ENCODE measurements around the gene OR2B3.

Gene OR2B3

DNA sequence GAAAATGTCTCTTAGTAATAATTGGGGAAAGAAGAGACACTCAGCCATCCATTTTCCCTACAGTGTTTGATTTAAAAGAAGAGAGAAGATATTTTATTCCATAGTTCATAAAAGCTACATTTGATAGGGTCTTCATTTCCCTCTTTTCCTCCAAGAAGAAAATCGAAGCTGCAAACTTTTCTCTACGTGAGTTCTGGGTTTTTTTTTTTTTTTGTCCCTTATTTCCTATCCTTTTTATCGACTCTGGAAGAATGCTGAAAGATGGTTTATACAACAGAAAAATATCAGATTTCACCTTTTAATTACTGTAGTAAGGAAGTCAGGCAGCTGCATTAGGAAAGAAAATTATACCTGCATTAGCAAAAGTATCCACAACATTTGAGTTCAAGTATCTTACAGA, 12.1 kb upstream of the OR2B3 start, which contains the start of gene OR2J1:
OR2J1 (plus strand) TSS at position 301 of the 400 bp plus-strand sequence. CDS start 1,453 bp downstream, outside the sequence.
- no peaks in the 10 kb centered on the region for H3K4me1 ChIP-seq (ENCODE audit: insufficient read depth, low read length, severe bottlenecking)
- TF ChIP-seq, protein P1, sequence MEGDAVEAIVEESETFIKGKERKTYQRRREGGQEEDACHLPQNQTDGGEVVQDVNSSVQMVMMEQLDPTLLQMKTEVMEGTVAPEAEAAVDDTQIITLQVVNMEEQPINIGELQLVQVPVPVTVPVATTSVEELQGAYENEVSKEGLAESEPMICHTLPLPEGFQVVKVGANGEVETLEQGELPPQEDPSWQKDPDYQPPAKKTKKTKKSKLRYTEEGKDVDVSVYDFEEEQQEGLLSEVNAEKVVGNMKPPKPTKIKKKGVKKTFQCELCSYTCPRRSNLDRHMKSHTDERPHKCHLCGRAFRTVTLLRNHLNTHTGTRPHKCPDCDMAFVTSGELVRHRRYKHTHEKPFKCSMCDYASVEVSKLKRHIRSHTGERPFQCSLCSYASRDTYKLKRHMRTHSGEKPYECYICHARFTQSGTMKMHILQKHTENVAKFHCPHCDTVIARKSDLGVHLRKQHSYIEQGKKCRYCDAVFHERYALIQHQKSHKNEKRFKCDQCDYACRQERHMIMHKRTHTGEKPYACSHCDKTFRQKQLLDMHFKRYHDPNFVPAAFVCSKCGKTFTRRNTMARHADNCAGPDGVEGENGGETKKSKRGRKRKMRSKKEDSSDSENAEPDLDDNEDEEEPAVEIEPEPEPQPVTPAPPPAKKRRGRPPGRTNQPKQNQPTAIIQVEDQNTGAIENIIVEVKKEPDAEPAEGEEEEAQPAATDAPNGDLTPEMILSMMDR (IDR thresholded peaks at IDR 0.05; ENCODE audit: low read length): no peak
- TF ChIP-seq EZH2 (IDR thresholded peaks at IDR 0.05; ENCODE audit: borderline replicate concordance, low read length): no peak
- no peaks in the 10 kb centered on the region for H3K27me3 ChIP-seq (ENCODE audit: insufficient read depth, low read length)
- no peak within 1 kb of the TSS for H3K27ac ChIP-seq (ENCODE audit: low read depth, low read length, poor library complexity, severe bottlenecking)
- H3F3A ChIP-seq (ENCODE audit: insufficient read depth, low read length): no peaks in the 10 kb centered on the region
- H4K20me1 ChIP-seq (ENCODE audit: insufficient read depth, low read length): no peaks in the 10 kb centered on the region
- no peaks in the 10 kb centered on the region for H3K36me3 ChIP-seq (ENCODE audit: insufficient read depth, low read length)
- H2AFZ ChIP-seq (ENCODE audit: low read length): no peak within 1 kb of the TSS
- no peak within 1 kb of the TSS for H3K4me2 ChIP-seq (ENCODE audit: low read length)
- no peak within 1 kb of the TSS for H3K4me3 ChIP-seq (ENCODE audit: low read depth, low read length, poor library complexity, severe bottlenecking)
- no peaks in the 10 kb centered on the region for H3K9me2 ChIP-seq (ENCODE audit: low read depth, low read length)
- no peaks in the 10 kb centered on the region for H3K9me3 ChIP-seq (ENCODE audit: low read length)
- H3K9ac ChIP-seq (ENCODE audit: low read length): no peak within 1 kb of the TSS
- H3K79me2 ChIP-seq (ENCODE audit: insufficient read depth, low read length): no peaks in the 10 kb centered on the region

DNA sequence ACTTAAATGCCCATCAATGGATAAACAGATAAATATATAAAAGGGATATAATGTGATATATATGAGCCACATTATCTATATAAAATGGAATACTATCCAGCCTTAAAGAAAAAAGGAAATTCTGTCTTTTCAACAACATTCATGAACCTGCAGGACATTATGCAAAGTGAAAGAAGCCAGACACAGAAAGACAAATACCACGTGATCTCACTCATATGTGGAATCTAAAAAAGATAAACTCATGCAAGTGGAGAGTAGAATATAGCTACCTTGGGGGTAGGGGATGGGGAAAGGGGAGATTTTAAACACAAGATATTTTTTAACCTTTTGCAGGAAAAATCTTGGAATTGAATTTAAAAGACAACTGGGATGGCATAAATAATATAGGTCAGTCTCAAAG, 10.7 kb upstream of the OR2B3 start:
- no peaks in the 10 kb centered on the region for H3K36me3 ChIP-seq (ENCODE audit: insufficient read depth, low read length)
- no peaks in the 10 kb centered on the region for H3F3A ChIP-seq (ENCODE audit: insufficient read depth, low read length)

DNA sequence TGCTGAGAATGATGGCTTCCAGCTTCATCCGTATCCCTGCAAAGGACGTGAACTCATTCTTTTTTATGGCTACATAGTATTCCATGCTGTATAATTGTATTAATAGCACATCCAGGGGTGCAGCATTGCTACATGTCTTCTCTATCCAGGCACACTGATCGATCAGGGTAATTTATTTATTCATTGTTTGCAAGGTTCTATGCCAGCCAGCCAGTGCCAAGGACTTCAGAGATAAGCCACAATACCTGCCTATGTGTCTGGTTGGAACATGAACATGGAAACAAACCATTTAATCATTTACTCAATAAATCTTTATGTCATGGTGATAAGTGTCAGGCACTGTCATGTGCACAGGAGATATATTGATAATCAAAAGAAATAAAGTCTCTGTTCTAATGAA, 5.8 kb upstream of the OR2B3 start:
- H3K9ac ChIP-seq (ENCODE audit: low read length): no peak overlapping the region
- H3K4me1 ChIP-seq (ENCODE audit: insufficient read depth, low read length, severe bottlenecking): no peaks in the 10 kb centered on the region
- H3K79me2 ChIP-seq (ENCODE audit: insufficient read depth, low read length): no peaks in the 10 kb centered on the region
- H3K9me2 ChIP-seq (ENCODE audit: low read depth, low read length): no peaks in the 10 kb centered on the region
- H3K9me3 ChIP-seq (ENCODE audit: low read length): no peaks in the 10 kb centered on the region
- no peaks in the 10 kb centered on the region for H3K27me3 ChIP-seq (ENCODE audit: insufficient read depth, low read length)
- no peak overlapping the region for H3K27ac ChIP-seq (ENCODE audit: low read depth, low read length, poor library complexity, severe bottlenecking)
- TF ChIP-seq, protein P1 (IDR thresholded peaks at IDR 0.05; ENCODE audit: low read length): no peak
- no peak for TF ChIP-seq EZH2 (IDR thresholded peaks at IDR 0.05; ENCODE audit: borderline replicate concordance, low read length)
- no peaks in the 10 kb centered on the region for H3K36me3 ChIP-seq (ENCODE audit: insufficient read depth, low read length)
- H3K4me2 ChIP-seq (ENCODE audit: low read length): no peak overlapping the region
- H3F3A ChIP-seq (ENCODE audit: insufficient read depth, low read length): no peaks in the 10 kb centered on the region
- no peak overlapping the region for H3K4me3 ChIP-seq (ENCODE audit: low read depth, low read length, poor library complexity, severe bottlenecking)
- H4K20me1 ChIP-seq (ENCODE audit: insufficient read depth, low read length): no peaks in the 10 kb centered on the region
- H2AFZ ChIP-seq (ENCODE audit: low read length): no peak overlapping the region

More for the DNA sequence above, 10.7 kb upstream of the OR2B3 start:
- TF ChIP-seq, protein P1 (IDR thresholded peaks at IDR 0.05; ENCODE audit: low read length): no peak
- TF ChIP-seq EZH2 (IDR thresholded peaks at IDR 0.05; ENCODE audit: borderline replicate concordance, low read length): no peak
- Histone ChIP-seq H3K4me1 (ENCODE audit: insufficient read depth, low read length, severe bottlenecking) (no peaks in the 10 kb centered on the region), H3K9me3 (ENCODE audit: low read length) (no peaks in the 10 kb centered on the region), H3K9ac (ENCODE audit: low read length) (no peak overlapping the region), H3K79me2 (ENCODE audit: insufficient read depth, low read length) (no peaks in the 10 kb centered on the region), H3K4me2 (ENCODE audit: low read length) (no peak overlapping the region), H3K27me3 (ENCODE audit: insufficient read depth, low read length) (no peaks in the 10 kb centered on the region), H4K20me1 (ENCODE audit: insufficient read depth, low read length) (no peaks in the 10 kb centered on the region), H2AFZ (ENCODE audit: low read length) (no peak overlapping the region), H3K27ac (ENCODE audit: low read depth, low read length, poor library complexity, severe bottlenecking) (no peak overlapping the region), H3K9me2 (ENCODE audit: low read depth, low read length) (no peaks in the 10 kb centered on the region), H3K4me3 (ENCODE audit: low read depth, low read length, poor library complexity, severe bottlenecking) (no peak overlapping the region)

Measured in OCI-LY1 (cell line).